Measurements from ENCODE around the gene DDX43.

DDX43 gene

DNA sequence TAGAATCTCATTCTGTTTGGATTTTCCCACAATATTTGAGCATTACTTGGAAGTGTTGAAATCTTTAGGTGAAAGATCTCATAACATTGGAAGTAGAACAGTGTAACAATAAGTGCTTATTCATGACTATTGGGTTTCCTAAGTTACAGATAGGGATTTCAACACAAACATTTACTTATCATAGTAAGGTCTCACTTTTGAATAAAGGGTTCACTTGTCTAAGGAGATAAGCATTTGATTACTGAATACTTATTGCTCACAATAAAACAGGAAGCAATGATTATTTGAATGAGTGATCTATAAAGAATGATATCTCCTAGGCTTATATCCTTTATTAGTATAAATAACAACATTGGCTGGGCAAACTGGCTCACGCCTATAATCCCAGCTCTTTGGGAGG lies 14.8 kb downstream of the DDX43 start:
- H3K4me3 ChIP-seq (ENCODE audit: low read depth, low read length): no peak overlapping the region
- DNase-seq (ENCODE audit: low read depth): no peak
- TF ChIP-seq, protein P1, sequence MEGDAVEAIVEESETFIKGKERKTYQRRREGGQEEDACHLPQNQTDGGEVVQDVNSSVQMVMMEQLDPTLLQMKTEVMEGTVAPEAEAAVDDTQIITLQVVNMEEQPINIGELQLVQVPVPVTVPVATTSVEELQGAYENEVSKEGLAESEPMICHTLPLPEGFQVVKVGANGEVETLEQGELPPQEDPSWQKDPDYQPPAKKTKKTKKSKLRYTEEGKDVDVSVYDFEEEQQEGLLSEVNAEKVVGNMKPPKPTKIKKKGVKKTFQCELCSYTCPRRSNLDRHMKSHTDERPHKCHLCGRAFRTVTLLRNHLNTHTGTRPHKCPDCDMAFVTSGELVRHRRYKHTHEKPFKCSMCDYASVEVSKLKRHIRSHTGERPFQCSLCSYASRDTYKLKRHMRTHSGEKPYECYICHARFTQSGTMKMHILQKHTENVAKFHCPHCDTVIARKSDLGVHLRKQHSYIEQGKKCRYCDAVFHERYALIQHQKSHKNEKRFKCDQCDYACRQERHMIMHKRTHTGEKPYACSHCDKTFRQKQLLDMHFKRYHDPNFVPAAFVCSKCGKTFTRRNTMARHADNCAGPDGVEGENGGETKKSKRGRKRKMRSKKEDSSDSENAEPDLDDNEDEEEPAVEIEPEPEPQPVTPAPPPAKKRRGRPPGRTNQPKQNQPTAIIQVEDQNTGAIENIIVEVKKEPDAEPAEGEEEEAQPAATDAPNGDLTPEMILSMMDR (IDR thresholded peaks at IDR 0.05; ENCODE audit: control insufficient read depth, extremely low read depth, insufficient read depth): no peak

DNA sequence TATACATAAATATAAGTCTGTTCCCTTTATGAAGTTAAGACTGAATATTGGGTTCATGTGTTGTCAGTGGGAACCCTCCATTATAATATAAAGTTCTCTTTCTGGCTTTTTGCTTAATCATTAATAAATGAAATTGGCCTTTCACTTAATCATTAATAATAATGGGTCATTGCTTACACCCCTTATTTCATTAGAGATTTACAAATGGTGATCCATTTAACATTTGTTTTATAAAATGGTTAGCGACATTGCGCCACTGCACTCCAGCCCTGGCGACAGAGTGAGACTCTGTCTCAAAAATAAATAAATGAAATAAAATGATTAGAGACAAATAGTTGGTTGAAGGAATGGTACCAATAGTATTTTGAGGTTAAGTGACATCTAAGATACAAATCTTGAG lies 18.5 kb downstream of the DDX43 start:
- DNase-seq (ENCODE audit: low read depth): no peak
- TF ChIP-seq, protein P1 (IDR thresholded peaks at IDR 0.05; ENCODE audit: control insufficient read depth, extremely low read depth, insufficient read depth): no peak
- no peak overlapping the region for H3K4me3 ChIP-seq (ENCODE audit: low read depth, low read length)

DNA sequence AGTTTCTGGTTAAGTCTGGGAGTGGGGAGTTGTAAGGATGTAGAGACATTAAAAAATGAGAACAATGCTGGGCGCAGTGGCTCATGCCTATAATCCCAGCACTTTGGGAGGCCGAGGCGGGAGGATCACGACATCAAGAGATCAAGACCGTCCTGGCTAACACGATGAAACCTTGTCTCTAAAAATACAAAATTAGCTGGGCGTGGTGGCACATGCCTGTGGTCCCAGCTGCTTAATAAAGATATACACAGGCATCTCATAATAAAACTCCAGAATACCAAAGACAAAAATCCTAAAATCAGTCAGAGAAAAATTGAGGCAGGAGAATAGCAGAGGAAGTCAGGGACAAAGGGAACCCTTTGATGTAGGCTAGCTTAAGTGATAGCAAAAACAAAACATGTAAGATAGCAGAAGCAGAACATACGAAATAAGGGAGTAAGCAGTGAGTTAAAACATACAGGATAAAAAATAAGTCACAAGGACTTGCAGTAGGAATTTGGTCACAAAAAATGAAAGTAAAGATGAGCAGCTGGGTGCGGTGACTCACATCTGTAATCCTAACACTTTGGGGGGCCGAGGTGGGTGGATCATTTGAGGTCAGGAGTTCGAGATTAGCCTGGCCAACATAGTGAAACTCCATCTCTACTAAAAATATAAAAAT lies 23.6 kb downstream of the DDX43 start:
- no peak for DNase-seq (ENCODE audit: low read depth)

GRCh38 chr6:73421534-73421933 lies 26.9 kb downstream of the DDX43 start:
- DNase-seq (ENCODE audit: low read depth): peak; percentile 18
- H3K4me3 ChIP-seq (ENCODE audit: low read depth, low read length): no peak overlapping the region
- TF ChIP-seq, protein P1 (IDR thresholded peaks at IDR 0.05; ENCODE audit: control insufficient read depth, extremely low read depth, insufficient read depth): no peak

More for the DNA sequence above, 23.6 kb downstream of the DDX43 start:
- H3K4me3 ChIP-seq (ENCODE audit: low read depth, low read length): no peak overlapping the region
- TF ChIP-seq, protein P1 (IDR thresholded peaks at IDR 0.05; ENCODE audit: control insufficient read depth, extremely low read depth, insufficient read depth): no peak

DNA sequence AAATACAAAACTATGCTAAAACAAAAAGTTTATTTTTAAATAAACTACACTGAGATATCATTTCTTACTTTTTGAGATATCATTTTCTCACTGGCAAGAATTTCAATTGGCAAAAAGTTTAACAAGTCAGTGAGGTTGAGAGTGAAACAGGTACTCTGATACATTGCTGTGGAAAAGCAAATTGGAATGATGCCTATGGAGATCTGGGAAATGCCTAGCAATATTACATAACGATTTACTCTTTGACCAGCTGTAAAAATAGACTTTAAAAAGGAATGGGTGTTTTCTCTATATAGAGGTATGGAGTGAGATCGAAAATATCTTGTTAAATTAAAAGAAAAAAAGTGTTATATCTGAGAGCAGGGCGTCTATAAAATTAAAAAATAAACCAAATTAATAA lies 40.6 kb downstream of the DDX43 start:
- TF ChIP-seq, protein P1 (IDR thresholded peaks at IDR 0.05; ENCODE audit: control insufficient read depth, extremely low read depth, insufficient read depth): no peak
- DNase-seq (ENCODE audit: low read depth): no peak
- H3K4me3 ChIP-seq (ENCODE audit: low read depth, low read length): no peak overlapping the region

GRCh38 chr6:73443555-73443954 lies 48.9 kb downstream of the DDX43 start:
- TF ChIP-seq, protein P1 (IDR thresholded peaks at IDR 0.05; ENCODE audit: control insufficient read depth, extremely low read depth, insufficient read depth): no peak
- H3K4me3 ChIP-seq (ENCODE audit: low read depth, low read length): no peak overlapping the region
- no peak for DNase-seq (ENCODE audit: low read depth)

All from LNCaP clone FGC (cell line).